Fibroblast of lung (primary cell): ENCODE measurements around the gene VAMP2. TPM values are rescaled to one million over a fixed set of nuclear protein-coding genes. Genes with fewer than 3 reads are reported as not detected.

ENCODE experiments used
- DNase-seq, 2 donors: peaks; one replicate each; pipeline versions ENCODE4 v3.0.0 to v3.0.0-alpha.2; 2010; ENCODE audit warnings: low read depth in 2 of 2
- H2AFZ ChIP-seq: 2 replicates; pipeline ENCODE4 v1.5.1; 2012; ENCODE audit warnings: low read length, control low read depth, inconsistent platforms
- H3K27ac ChIP-seq: 2 replicates; pipeline ENCODE4 v1.5.1; 2011; ENCODE audit warnings: low read length, control low read depth; ENCODE audit not compliant: insufficient read depth
- H3K27me3 ChIP-seq: 2 replicates; pipeline ENCODE4 v1.5.1; 2011; ENCODE audit warnings: mild to moderate bottlenecking, low read length; ENCODE audit not compliant: control insufficient read depth, insufficient read depth
- H3K36me3 ChIP-seq: 2 replicates; pipeline ENCODE4 v1.5.1; 2011; ENCODE audit warnings: low read length; ENCODE audit not compliant: control insufficient read depth, insufficient read depth
- H3K4me1 ChIP-seq: 2 replicates; pipeline ENCODE4 v1.5.1; 2011; ENCODE audit warnings: low read length; ENCODE audit not compliant: control insufficient read depth, insufficient read depth; ENCODE audit errors: extremely low read depth
- H3K4me2 ChIP-seq: 2 replicates; pipeline ENCODE4 v1.5.1; 2011; ENCODE audit warnings: low read length, control low read depth; ENCODE audit not compliant: insufficient read depth; ENCODE audit errors: extremely low read depth
- H3K4me3 ChIP-seq, 4 experiments: fragments of 200-600 bp in 1 of 4; sonication (generic) in 1 of 4; replicated peaks in 1 of 4; 2 replicates each; pipeline ENCODE4 v1.5.1; 2011 to 2016; ENCODE audit warnings: low read length in 4 of 4, low read depth in 3 of 4, mild to moderate bottlenecking in 3 of 4, control low read depth in 2 of 4, inconsistent platforms in 1 of 4, mixed read lengths in 1 of 4; ENCODE audit not compliant: insufficient read depth in 1 of 4; ENCODE audit errors: control extremely low read depth in 1 of 4
- H3K79me2 ChIP-seq: 2 replicates; pipeline ENCODE4 v1.5.1; 2012; ENCODE audit warnings: mild to moderate bottlenecking, low read length, inconsistent platforms; ENCODE audit not compliant: control insufficient read depth, insufficient read depth
- H3K9ac ChIP-seq: 2 replicates; pipeline ENCODE4 v1.5.1; 2011; ENCODE audit warnings: mild to moderate bottlenecking, low read length, control low read depth; ENCODE audit not compliant: insufficient read depth
- H3K9me3 ChIP-seq: 2 replicates; pipeline ENCODE4 v1.5.1; 2012; ENCODE audit warnings: low read depth, low read length; ENCODE audit not compliant: control insufficient read depth, insufficient read depth
- H4K20me1 ChIP-seq: 2 replicates; pipeline ENCODE4 v1.5.1; 2011; ENCODE audit warnings: low read length; ENCODE audit not compliant: control insufficient read depth, insufficient read depth; ENCODE audit errors: extremely low read depth
- EZH2 ChIP-seq: IDR thresholded peaks from 2 replicates; pipeline ENCODE4 v1.5.1; 2012; ENCODE audit warnings: low read length, control low read depth, mild to moderate bottlenecking; ENCODE audit errors: missing control alignments
- polyA plus RNA-seq, 2 donors: library from polyadenylated mRNA; depleted of rRNA in 1 of 2; stranded (reverse) in 1 of 2; unstranded in 1 of 2; fragments of >200 nt; gene quantifications; 2 replicates each; pipeline ENCODE4 v1.2.1, GENCODE V29; 2011 to 2012; ENCODE audit warnings: missing spikeins in 1 of 2
- total RNA-seq: library from RNA; depleted of rRNA; stranded (reverse); fragments of >200 nt; gene quantifications from 2 replicates; pipeline ENCODE4 v1.2.1, GENCODE V29; 2014
- TF ChIP-seq, protein P1 (sequence below), 2 donors: IDR thresholded peaks in 1 of 2; conservative IDR thresholded peaks in 1 of 2; 1 replicate in 1 of 2; 2 replicates in 1 of 2; pipeline ENCODE4 v1.5.1; 2011 to 2012; ENCODE audit warnings: low read length in 2 of 2, control low read depth in 1 of 2, inconsistent platforms in 1 of 2, low read depth in 1 of 2, mild to moderate bottlenecking in 1 of 2

The VAMP2 gene
- total and polyA plus RNA-seq, 2 donors (not counting 1 experiment from before 2014, with no cell fraction given): 8.1 to 12.2 TPM

DNA sequence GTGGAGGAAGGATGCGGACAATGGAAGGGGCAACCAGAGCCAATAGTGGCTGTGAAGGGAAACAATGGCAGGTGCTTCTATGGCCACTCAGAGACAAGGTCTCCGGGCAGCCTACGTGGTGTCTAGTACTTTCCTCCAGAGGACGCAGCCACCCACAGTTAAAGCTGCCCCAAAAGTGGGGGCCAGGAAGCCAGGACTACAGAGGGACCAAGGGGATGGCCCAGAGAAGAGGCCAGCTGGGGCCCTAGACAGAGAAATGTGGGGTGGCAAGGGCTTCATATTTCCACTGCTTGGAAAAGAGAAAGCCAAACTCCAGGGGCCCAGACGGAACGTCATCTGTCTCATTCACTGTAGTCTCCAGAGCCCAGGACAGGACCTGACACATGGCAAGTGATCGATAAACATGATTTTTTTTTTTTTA is 9.7 kb downstream of the VAMP2 start:
- Histone ChIP-seq H3K9ac (peak overlapping the region; percentile 96), H3K9me3 (no peaks in the 10 kb centered on the region), H2AFZ (no peak overlapping the region), H4K20me1 (no peaks in the 10 kb centered on the region), H3K27ac (peak overlapping the region; percentile 88), H3K27me3 (no peaks in the 10 kb centered on the region), H3K4me1 (peaks cover 29% of the 10 kb centered on the region), H3K4me3 (peak overlapping the region in 2 of 4 experiments; percentile 1 to 88), H3K36me3 (peaks cover 12% of the 10 kb centered on the region), H3K79me2 (peaks cover 2% of the 10 kb centered on the region), H3K4me2 (peak overlapping the region; percentile 94)
- DNase-seq: no peak
- TF ChIP-seq, protein P1, sequence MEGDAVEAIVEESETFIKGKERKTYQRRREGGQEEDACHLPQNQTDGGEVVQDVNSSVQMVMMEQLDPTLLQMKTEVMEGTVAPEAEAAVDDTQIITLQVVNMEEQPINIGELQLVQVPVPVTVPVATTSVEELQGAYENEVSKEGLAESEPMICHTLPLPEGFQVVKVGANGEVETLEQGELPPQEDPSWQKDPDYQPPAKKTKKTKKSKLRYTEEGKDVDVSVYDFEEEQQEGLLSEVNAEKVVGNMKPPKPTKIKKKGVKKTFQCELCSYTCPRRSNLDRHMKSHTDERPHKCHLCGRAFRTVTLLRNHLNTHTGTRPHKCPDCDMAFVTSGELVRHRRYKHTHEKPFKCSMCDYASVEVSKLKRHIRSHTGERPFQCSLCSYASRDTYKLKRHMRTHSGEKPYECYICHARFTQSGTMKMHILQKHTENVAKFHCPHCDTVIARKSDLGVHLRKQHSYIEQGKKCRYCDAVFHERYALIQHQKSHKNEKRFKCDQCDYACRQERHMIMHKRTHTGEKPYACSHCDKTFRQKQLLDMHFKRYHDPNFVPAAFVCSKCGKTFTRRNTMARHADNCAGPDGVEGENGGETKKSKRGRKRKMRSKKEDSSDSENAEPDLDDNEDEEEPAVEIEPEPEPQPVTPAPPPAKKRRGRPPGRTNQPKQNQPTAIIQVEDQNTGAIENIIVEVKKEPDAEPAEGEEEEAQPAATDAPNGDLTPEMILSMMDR (conservative IDR thresholded peaks at IDR 0.05 in 1 of 2, IDR thresholded peaks at IDR 0.05 in 1 of 2; ENCODE audit: low read depth in 1 of 2, low read length in 2 of 2): no peak
- TF ChIP-seq EZH2: no peak

DNA sequence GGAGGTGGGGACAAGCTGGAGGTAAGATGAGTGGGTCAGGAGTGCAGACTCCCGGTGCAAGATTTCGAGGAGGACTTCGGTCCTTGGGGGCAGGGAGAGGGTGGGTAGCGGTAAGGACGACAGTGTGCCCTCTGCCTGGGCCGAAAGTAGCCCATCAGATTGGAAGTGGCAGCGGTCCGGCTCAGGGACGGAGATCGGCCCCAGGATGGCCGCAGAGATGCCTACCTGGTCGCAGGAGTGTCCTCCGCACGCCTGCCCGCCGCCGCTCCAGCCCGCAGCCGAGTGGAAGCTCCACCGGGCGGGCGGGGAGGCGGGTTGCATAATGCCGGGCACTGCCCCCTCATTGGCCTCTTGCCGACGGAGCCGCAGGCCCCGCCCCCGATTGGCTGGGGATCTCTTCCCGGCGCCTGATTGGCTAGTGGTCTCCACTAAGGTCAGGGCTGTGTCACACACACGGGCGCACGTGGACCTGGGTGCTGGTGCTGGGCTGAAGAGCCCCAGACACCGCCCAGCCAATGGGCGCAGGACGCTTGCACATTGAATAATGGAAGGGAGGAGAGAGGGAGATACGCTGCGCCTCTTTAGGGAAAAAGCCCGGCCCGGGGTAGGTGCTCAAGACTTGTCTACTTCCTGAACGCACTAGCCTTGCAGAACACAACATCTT is 10.5 kb downstream of the VAMP2 start, which contains the start of gene PER1:
Gene PER1, minus strand, starts transcription at position 293 of the 664 bp plus-strand sequence. CDS start 1,698 bp downstream, outside the sequence.
- peaks cover 2% of the 10 kb centered on the region for H3K79me2 ChIP-seq
- H3K36me3 ChIP-seq: peaks cover 18% of the 10 kb centered on the region
- H3K4me3 ChIP-seq: peak within 1 kb of the TSS; percentile 70 to 88 (median 76)
- no peaks in the 10 kb centered on the region for H3K27me3 ChIP-seq
- no peaks in the 10 kb centered on the region for H4K20me1 ChIP-seq
- H3K4me1 ChIP-seq: peaks cover 29% of the 10 kb centered on the region
- no peak within 1 kb of the TSS for H2AFZ ChIP-seq
- TF ChIP-seq, protein P1 (conservative IDR thresholded peaks at IDR 0.05 in 1 of 2, IDR thresholded peaks at IDR 0.05 in 1 of 2; ENCODE audit: low read depth in 1 of 2, low read length in 2 of 2): no peak
- no peak for TF ChIP-seq EZH2
- peak within 1 kb of the TSS; percentile 94 for H3K4me2 ChIP-seq
- H3K27ac ChIP-seq: peak within 1 kb of the TSS; percentile 88
- DNase-seq: peak; percentile 91 to 98
- H3K9ac ChIP-seq: peak within 1 kb of the TSS; percentile 96
- no peaks in the 10 kb centered on the region for H3K9me3 ChIP-seq

DNA sequence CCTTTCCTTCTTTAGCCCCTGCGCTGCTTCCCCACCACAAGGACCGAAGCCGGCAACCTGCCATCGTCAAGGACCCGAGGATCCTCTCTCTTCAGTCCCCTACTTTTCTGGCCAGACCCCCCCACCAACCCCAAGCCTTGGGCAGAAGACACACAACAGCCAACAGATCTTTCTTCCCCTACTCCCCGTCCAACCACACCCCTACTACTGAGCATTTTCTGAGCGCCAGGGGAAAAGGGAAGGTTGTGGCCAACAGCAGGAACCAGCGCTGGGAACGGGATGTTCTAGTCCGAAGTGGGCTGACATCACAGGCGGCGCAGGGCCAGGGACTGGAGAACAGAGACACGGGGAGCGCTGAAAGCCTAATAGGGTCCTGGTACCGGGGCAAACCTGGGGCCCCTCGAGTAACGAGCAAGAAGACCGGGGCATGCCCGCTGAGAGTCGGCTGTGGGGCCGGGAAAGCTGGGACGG is 11.1 kb downstream of the VAMP2 start:
- no peaks in the 10 kb centered on the region for H3K9me3 ChIP-seq
- peaks cover 2% of the 10 kb centered on the region for H3K79me2 ChIP-seq
- peak overlapping the region; percentile 94 for H3K4me2 ChIP-seq
- H2AFZ ChIP-seq: no peak overlapping the region
- H4K20me1 ChIP-seq: no peaks in the 10 kb centered on the region
- no peak for TF ChIP-seq EZH2
- TF ChIP-seq, protein P1 (conservative IDR thresholded peaks at IDR 0.05 in 1 of 2, IDR thresholded peaks at IDR 0.05 in 1 of 2; ENCODE audit: low read depth in 1 of 2, low read length in 2 of 2): no peak
- no peaks in the 10 kb centered on the region for H3K27me3 ChIP-seq
- H3K4me3 ChIP-seq: peak overlapping the region; percentile 70 to 88 (median 76)
- peak overlapping the region; percentile 96 for H3K9ac ChIP-seq
- peak overlapping the region; percentile 88 for H3K27ac ChIP-seq
- peaks cover 22% of the 10 kb centered on the region for H3K36me3 ChIP-seq
- DNase-seq: peak; percentile 76 to 83
- H3K4me1 ChIP-seq: peaks cover 24% of the 10 kb centered on the region
